GM08714 (cell line): ENCODE data around the gene PTGIS.

Experiments used
- H3K4me3 ChIP-seq: fragments of 200-500 bp; sonication (Bioruptor generic); 2 replicates; pipeline ENCODE4 v1.5.1; 2014; ENCODE audit warnings: mild to moderate bottlenecking, low read length, inconsistent platforms
- ZNF274 ChIP-seq: IDR thresholded peaks from 2 replicates; pipeline ENCODE4 v1.6.1; 2012; ENCODE audit warnings: mild to moderate bottlenecking, low read depth, low read length

The PTGIS gene

GRCh38 chr20:49590163-49591017 lies 22.5 kb upstream of the PTGIS start:
- H3K4me3 ChIP-seq = no peak overlapping the region
- no peak for TF ChIP-seq ZNF274

- no peak for TF ChIP-seq ZNF274
- no peak overlapping the region for H3K4me3 ChIP-seq
Observed at GRCh38 chr20:49589747-49590146, 21.8 kb upstream of the PTGIS start.

GRCh38 chr20:49587111-49587570 lies 19.2 kb upstream of the PTGIS start:
- no peak for TF ChIP-seq ZNF274
- H3K4me3 ChIP-seq = no peak overlapping the region

- TF ChIP-seq ZNF274 = no peak
- H3K4me3 ChIP-seq = no peak overlapping the region
Observed at GRCh38 chr20:49585585-49586245, 17.8 kb upstream of the PTGIS start.

- no peak overlapping the region for H3K4me3 ChIP-seq
- no peak for TF ChIP-seq ZNF274
Observed at GRCh38 chr20:49584418-49585382, 16.8 kb upstream of the PTGIS start.

- no peak for TF ChIP-seq ZNF274
- H3K4me3 ChIP-seq = no peak overlapping the region
Observed at GRCh38 chr20:49583669-49584417, 15.9 kb upstream of the PTGIS start.

GRCh38 chr20:49583343-49583668 lies 15.4 kb upstream of the PTGIS start:
- H3K4me3 ChIP-seq = no peak overlapping the region
- no peak for TF ChIP-seq ZNF274

GRCh38 chr20:49582413-49583334 lies 14.7 kb upstream of the PTGIS start:
- TF ChIP-seq ZNF274 = no peak
- no peak overlapping the region for H3K4me3 ChIP-seq

GRCh38 chr20:49581482-49581881 lies 13.5 kb upstream of the PTGIS start:
- no peak overlapping the region for H3K4me3 ChIP-seq
- no peak for TF ChIP-seq ZNF274

GRCh38 chr20:49580813-49581174 lies 12.9 kb upstream of the PTGIS start:
- no peak overlapping the region for H3K4me3 ChIP-seq
- TF ChIP-seq ZNF274 = no peak

- no peak overlapping the region for H3K4me3 ChIP-seq
- TF ChIP-seq ZNF274 = no peak
Observed at GRCh38 chr20:49579874-49580812, 12.2 kb upstream of the PTGIS start.

- TF ChIP-seq ZNF274 = no peak
- H3K4me3 ChIP-seq = no peak overlapping the region
Observed at GRCh38 chr20:49579195-49579594, 11.3 kb upstream of the PTGIS start.
